ENCODE data around the gene STEAP2.

DNA sequence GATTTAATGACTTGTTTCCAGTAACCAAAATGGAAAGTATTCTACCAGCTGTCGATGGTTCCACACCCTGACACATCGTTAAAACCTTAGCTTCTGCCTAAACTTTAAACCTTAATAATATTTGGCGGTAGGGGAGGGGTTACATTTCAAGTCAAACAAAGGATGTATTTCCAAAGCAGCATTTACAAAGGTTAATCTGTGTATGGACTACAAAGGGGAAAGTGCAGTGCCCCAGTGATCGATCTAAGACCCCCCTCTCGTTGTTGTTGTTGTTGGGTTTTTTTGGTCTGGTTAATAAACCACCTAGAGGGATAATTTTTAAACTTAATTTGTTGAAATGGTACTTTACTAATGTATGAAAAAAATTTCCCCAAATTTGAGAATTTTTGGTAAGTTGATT lies 1.1 kb upstream of the STEAP2 start:
- TF ChIP-seq E2F5 (CRISPR knock-in tag; IDR thresholded peaks at IDR 0.05) (no peak), CTCF (IDR thresholded peaks at IDR 0.05) (no peak), IRF1 (CRISPR knock-in tag; IDR thresholded peaks at IDR 0.05) (no peak), SMAD4 (CRISPR knock-in tag; IDR thresholded peaks at IDR 0.05) (no peak), ARID4B (CRISPR knock-in tag; IDR thresholded peaks at IDR 0.05; ENCODE audit: borderline replicate concordance) (no peak), FOXP1 (CRISPR knock-in tag; IDR thresholded peaks at IDR 0.05; ENCODE audit: borderline replicate concordance) (no peak), ZNF121 (CRISPR knock-in tag; IDR thresholded peaks at IDR 0.05) (no peak), MYBL2 (CRISPR knock-in tag; IDR thresholded peaks at IDR 0.05) (no peak), EMX1 (CRISPR knock-in tag; IDR thresholded peaks at IDR 0.05) (no peak), ZNF416 (CRISPR knock-in tag; IDR thresholded peaks at IDR 0.05) (no peak)
- TF ChIP-seq, protein P1, sequence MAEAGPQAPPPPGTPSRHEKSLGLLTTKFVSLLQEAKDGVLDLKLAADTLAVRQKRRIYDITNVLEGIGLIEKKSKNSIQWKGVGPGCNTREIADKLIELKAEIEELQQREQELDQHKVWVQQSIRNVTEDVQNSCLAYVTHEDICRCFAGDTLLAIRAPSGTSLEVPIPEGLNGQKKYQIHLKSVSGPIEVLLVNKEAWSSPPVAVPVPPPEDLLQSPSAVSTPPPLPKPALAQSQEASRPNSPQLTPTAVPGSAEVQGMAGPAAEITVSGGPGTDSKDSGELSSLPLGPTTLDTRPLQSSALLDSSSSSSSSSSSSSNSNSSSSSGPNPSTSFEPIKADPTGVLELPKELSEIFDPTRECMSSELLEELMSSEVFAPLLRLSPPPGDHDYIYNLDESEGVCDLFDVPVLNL (CRISPR knock-in tag; IDR thresholded peaks at IDR 0.05; ENCODE audit: borderline replicate concordance, low read depth) = no peak
- TF ChIP-seq, protein P2, sequence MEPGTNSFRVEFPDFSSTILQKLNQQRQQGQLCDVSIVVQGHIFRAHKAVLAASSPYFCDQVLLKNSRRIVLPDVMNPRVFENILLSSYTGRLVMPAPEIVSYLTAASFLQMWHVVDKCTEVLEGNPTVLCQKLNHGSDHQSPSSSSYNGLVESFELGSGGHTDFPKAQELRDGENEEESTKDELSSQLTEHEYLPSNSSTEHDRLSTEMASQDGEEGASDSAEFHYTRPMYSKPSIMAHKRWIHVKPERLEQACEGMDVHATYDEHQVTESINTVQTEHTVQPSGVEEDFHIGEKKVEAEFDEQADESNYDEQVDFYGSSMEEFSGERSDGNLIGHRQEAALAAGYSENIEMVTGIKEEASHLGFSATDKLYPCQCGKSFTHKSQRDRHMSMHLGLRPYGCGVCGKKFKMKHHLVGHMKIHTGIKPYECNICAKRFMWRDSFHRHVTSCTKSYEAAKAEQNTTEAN (CRISPR knock-in tag; IDR thresholded peaks at IDR 0.05) = no peak
- TF ChIP-seq, protein P3, sequence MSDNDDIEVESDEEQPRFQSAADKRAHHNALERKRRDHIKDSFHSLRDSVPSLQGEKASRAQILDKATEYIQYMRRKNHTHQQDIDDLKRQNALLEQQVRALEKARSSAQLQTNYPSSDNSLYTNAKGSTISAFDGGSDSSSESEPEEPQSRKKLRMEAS (CRISPR knock-in tag; IDR thresholded peaks at IDR 0.05) = no peak
